Small intestine (tissue), 7 donors: Measurements from ENCODE around the gene JAK1. TPM values are rescaled to one million over a fixed set of nuclear protein-coding genes. Genes with fewer than 3 reads are reported as not detected.

ENCODE experiments used
- DNase-seq, 2 donors: peaks; one replicate each; pipeline versions ENCODE4 v3.0.0 to v3.0.0-alpha.2; 2013
- FAIRE-seq: peaks from 2 replicates; lab custom pipeline; 2012; peaks lifted over from hg19 to GRCh38; lab: Jason Lieb, UNC
- H3K27ac ChIP-seq, 3 donors: one replicate each; pipeline ENCODE4 v1.5.1; 2013; ENCODE audit warnings: low read length in 2 of 3, mild to moderate bottlenecking in 2 of 3, control low read depth in 1 of 3, inconsistent platforms in 1 of 3, low read depth in 1 of 3, moderate library complexity in 1 of 3
- H3K27me3 ChIP-seq, 3 donors: one replicate each; pipeline ENCODE4 v1.6.1; 2013; ENCODE audit warnings: low read length in 3 of 3, inconsistent platforms in 1 of 3; ENCODE audit not compliant: control insufficient read depth in 3 of 3, insufficient read depth in 3 of 3
- H3K36me3 ChIP-seq, 3 donors: one replicate each; pipeline ENCODE4 v1.6.1; 2013; ENCODE audit warnings: low read length in 3 of 3, inconsistent platforms in 1 of 3, low read depth in 1 of 3, mild to moderate bottlenecking in 1 of 3, moderate library complexity in 1 of 3; ENCODE audit not compliant: control insufficient read depth in 3 of 3, insufficient read depth in 2 of 3
- H3K4me1 ChIP-seq, 3 donors: one replicate each; pipeline ENCODE4 v1.6.1; 2013; ENCODE audit warnings: low read length in 2 of 3, inconsistent platforms in 1 of 3, low read depth in 1 of 3, mild to moderate bottlenecking in 1 of 3, moderate library complexity in 1 of 3; ENCODE audit not compliant: control insufficient read depth in 3 of 3, insufficient read depth in 2 of 3
- H3K4me3 ChIP-seq, 3 donors: one replicate each; pipeline ENCODE4 v1.5.1; 2013; ENCODE audit warnings: low read length in 3 of 3, control low read depth in 1 of 3, inconsistent platforms in 1 of 3, low read depth in 1 of 3, mild to moderate bottlenecking in 1 of 3, moderate library complexity in 1 of 3
- H3K9me3 ChIP-seq, 2 donors: one replicate each; pipeline ENCODE4 v1.6.1; 2013; ENCODE audit warnings: low read depth in 1 of 2, low read length in 1 of 2; ENCODE audit not compliant: control insufficient read depth in 2 of 2, insufficient read depth in 1 of 2
- WGBS, 3 donors: extraction: QIAGEN DNeasy Blood & Tissue Kit; methylation state at CpG; one replicate each; pipeline ENCODE4 v1.1.7; 2013; 5-methylcytosine and 5-hydroxymethylcytosine counted together
- polyA plus RNA-seq, 4 donors: library from polyadenylated mRNA; stranded (reverse) in 3 of 4; unstranded in 1 of 4; fragments of 200-250 nt in 3 of 4; fragments of 120-200 nt in 1 of 4; gene quantifications; one replicate each; pipeline versions ENCODE4 v1.2.1 to v1.2.3, GENCODE V29; 2013
- donor health status: healthy with polysubstance abuse.
- donor health status: control.
- donor health status: control.
- donor health status: Bipolar disorder and iron deficiency.
- donor health status: healthy.

Gene JAK1
- polyA plus RNA-seq, 4 donors = 29.4 to 66.5 (median 32.6) TPM

DNA sequence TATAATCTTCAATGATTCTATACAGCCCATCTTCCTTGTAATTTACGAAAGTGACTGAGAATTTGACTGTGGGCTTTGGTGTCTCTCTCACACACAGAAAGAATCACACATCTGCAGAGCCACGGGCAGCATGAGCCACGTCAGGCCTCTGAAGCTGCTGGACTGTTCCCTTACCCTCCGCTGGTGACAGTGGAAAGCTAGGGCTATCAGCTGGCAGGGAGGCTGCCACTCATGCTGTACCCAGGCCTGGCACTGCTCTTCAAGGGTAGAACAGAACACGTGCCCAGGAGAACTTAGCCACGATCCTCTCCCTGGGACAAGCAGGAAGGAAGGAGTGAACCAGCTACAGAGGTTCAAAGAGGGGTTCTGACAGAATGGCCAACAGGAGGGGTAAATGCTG lies 90.7 kb downstream of the JAK1 start:
- no peak for DNase-seq
- Histone ChIP-seq H3K27me3 (no peaks in the 10 kb centered on the region), H3K27ac (no peak overlapping the region), H3K4me1 (no peaks in the 10 kb centered on the region), H3K36me3 (peaks cover 3 to 44% (median 22%) of the 10 kb centered on the region in 3 donors), H3K4me3 (no peak overlapping the region), H3K9me3 (no peaks in the 10 kb centered on the region)
- 81 to 94% (median 86%) methylated on average over 6 of the region's 6 CpGs for WGBS, 3 donors
- no peak for FAIRE-seq

DNA sequence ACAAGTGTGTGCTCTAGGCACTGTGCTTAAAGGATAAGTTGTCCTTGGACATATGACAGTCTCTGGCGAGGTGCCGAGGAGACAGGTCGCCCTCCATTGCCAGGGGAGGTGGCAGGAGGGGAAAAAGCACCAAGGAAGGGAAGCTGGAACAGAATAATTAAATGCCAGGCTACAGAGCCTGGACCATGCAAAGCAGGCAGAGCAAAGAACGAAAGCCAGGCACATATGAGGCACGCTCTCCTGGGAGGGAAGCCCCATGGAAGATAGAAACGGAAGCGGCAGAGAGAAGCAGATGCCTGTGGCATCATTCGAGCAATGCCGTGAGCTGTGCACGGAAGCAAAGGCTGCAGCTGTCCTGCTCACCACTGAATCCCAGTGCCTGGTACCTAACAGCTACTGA lies 91.2 kb downstream of the JAK1 start:
- peaks cover 3 to 46% (median 22%) of the 10 kb centered on the region in 3 donors for H3K36me3 ChIP-seq
- no peak for DNase-seq
- no peaks in the 10 kb centered on the region for H3K27me3 ChIP-seq
- H3K4me3 ChIP-seq = no peak overlapping the region
- 91 to 95% (median 95%) methylated on average over 10 of the region's 10 CpGs for WGBS, 3 donors
- no peaks in the 10 kb centered on the region for H3K9me3 ChIP-seq
- no peak overlapping the region for H3K27ac ChIP-seq
- no peak for FAIRE-seq
- H3K4me1 ChIP-seq = no peaks in the 10 kb centered on the region

DNA sequence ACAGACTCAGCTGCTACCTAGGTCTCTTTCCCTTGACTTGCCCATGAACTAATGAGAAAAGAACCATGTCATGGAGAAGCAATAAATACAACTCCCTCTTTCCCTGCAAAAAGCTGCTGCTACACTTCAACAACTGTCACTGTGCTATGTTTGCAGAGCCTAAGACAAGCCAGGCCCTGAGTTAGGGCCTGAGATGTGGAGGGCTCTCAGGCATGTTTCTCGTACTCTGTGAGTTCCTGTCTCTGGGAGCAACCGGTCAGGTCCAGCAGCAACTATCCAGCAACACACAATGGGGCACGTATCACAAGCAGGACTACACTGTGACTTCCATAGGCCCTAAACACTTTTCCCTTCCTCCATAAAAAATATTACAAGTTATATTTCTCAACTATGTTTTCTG lies 91.7 kb downstream of the JAK1 start:
- H3K36me3 ChIP-seq = peaks cover 3 to 47% (median 22%) of the 10 kb centered on the region in 3 donors
- H3K4me3 ChIP-seq = no peak overlapping the region
- WGBS, 3 donors = 94 to 99% (median 96%) methylated on average over 3 of the region's 3 CpGs
- FAIRE-seq = no peak
- H3K9me3 ChIP-seq = no peaks in the 10 kb centered on the region
- H3K27me3 ChIP-seq = no peaks in the 10 kb centered on the region
- no peak overlapping the region for H3K27ac ChIP-seq
- H3K4me1 ChIP-seq = no peaks in the 10 kb centered on the region
- DNase-seq = no peak

DNA sequence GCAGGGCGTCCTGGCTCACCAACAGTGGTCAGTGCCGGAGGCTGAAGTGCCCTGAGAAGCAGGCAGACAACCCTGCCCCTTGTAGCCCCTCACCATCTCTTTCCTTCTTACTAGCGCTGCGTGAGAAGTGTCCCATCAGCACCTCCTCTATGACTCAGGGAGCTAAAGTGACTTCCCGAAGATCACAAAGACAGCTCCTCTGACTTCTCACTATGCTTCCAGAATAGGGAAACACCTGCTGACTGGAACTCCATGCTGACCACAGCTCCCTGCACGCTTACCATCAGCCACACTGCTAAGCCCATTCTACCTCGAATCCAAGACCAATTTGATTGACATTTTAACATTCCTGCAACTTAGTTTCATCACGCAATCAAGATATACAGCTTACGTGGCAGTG lies 92.8 kb downstream of the JAK1 start:
- Histone ChIP-seq H3K4me3 (no peak overlapping the region), H3K4me1 (no peaks in the 10 kb centered on the region), H3K27ac (no peak overlapping the region), H3K9me3 (no peaks in the 10 kb centered on the region), H3K36me3 (peaks cover 3 to 51% (median 23%) of the 10 kb centered on the region in 3 donors), H3K27me3 (no peaks in the 10 kb centered on the region)
- FAIRE-seq (no peak), DNase-seq (no peak)
- 94 to 95% (median 95%) methylated on average over 9 of the region's 9 CpGs for WGBS, 3 donors

DNA sequence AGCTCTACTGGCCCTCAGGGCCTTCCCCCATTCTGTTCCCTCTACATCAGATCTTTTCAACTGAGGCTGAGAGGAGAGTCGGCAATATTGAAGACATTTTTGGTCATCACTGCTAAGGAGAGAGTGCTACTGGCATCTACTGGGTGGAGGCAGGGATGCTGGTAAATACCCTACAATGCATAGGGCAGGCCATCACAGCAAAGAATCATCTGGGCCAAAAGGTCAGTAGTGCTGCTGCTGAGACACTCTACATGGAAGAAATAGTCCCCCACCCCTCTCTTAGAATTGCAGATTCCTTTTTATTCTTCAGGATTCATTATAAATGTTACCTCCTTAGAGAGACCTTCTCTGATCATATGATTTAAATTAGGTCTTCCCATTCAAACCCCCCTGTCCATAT lies 94.3 kb downstream of the JAK1 start:
- Histone ChIP-seq H3K36me3 (peaks cover 0 to 58% (median 21%) of the 10 kb centered on the region in 3 donors), H3K27ac (no peak overlapping the region), H3K4me3 (no peak overlapping the region), H3K9me3 (no peaks in the 10 kb centered on the region), H3K27me3 (no peaks in the 10 kb centered on the region), H3K4me1 (no peaks in the 10 kb centered on the region)
- 94 to 99% (median 97%) methylated on average over 1 of the region's 1 CpG for WGBS, 3 donors
- FAIRE-seq = no peak
- no peak for DNase-seq

DNA sequence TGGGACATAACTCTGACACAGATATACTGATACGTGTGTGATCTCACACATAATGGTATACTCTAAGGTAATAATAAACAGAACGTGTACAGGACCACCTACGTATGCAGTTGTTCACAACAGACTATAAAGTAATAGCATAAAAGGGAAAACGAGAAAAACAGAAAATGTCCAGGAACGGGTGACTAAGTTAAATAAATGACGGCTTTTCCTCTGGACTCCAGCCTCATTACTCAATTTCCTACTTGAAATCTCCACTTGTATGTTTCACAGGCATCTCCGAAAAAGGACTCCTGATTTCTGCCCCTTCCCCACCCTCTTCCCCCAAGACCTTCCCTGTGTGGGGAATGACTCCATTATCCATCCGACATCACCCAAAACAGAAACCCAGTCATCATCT lies 95.1 kb downstream of the JAK1 start:
- H3K36me3 ChIP-seq = peaks cover 0 to 58% (median 24%) of the 10 kb centered on the region in 3 donors
- FAIRE-seq = no peak
- DNase-seq = no peak
- no peak overlapping the region for H3K27ac ChIP-seq
- H3K27me3 ChIP-seq = no peaks in the 10 kb centered on the region
- WGBS, 3 donors = 95 to 97% (median 96%) methylated on average over 8 of the region's 8 CpGs
- no peaks in the 10 kb centered on the region for H3K4me1 ChIP-seq
- no peak overlapping the region for H3K4me3 ChIP-seq
- H3K9me3 ChIP-seq = no peaks in the 10 kb centered on the region

DNA sequence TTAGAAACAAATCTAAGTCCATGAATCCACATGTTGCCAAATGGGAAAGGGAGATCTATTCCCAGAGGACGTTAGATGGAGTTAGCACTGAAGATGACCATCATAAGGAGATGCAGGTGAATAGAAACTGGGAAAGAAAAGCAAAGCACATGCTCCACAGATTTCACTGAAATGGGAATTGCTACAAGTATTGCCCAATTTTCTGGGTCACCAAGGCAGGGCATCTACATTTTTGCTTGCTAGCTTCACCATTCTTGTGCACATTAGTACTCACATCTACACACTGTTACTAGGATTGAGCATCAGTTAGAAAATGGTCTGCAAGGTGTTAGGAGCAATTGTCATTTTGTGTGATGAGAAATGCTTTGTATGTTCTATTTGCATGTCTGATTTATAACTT lies 99.1 kb downstream of the JAK1 start:
- Histone ChIP-seq H3K4me3 (no peak overlapping the region), H3K4me1 (peaks cover 0 to 3% (median 0%) of the 10 kb centered on the region in 3 donors), H3K9me3 (no peaks in the 10 kb centered on the region), H3K36me3 (peaks cover 0 to 49% (median 14%) of the 10 kb centered on the region in 3 donors), H3K27me3 (no peaks in the 10 kb centered on the region), H3K27ac (no peak overlapping the region)
- DNase-seq (no peak), FAIRE-seq (no peak)
- WGBS, 3 donors = 91 to 92% (median 91%) methylated on average over 1 of the region's 1 CpG

DNA sequence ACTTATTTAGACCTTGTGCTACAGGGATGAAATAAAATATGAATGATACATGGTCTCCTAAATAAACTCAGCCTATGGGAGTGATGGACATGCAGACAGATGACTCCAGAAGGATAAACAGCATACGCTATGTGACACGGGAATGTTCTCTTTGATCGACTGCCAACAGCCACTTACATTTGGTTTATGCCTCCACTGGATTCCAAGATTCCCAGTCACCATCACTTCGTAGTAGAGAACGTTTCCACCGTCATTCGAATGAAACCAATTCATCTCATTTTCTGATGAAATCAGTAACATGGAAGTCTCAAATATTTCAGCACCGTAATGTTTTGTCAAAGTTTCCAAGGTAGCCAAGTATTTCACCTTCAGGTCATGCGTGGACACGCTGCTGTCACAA lies 99.7 kb downstream of the JAK1 start:
- Histone ChIP-seq H3K27ac (no peak overlapping the region), H3K9me3 (no peaks in the 10 kb centered on the region), H3K4me1 (peaks cover 0 to 3% (median 0%) of the 10 kb centered on the region in 3 donors), H3K36me3 (peaks cover 0 to 50% (median 9%) of the 10 kb centered on the region in 3 donors), H3K27me3 (no peaks in the 10 kb centered on the region), H3K4me3 (no peak overlapping the region)
- DNase-seq = no peak
- WGBS, 3 donors = 87 to 96% (median 94%) methylated on average over 10 of the region's 10 CpGs
- FAIRE-seq = no peak

DNA sequence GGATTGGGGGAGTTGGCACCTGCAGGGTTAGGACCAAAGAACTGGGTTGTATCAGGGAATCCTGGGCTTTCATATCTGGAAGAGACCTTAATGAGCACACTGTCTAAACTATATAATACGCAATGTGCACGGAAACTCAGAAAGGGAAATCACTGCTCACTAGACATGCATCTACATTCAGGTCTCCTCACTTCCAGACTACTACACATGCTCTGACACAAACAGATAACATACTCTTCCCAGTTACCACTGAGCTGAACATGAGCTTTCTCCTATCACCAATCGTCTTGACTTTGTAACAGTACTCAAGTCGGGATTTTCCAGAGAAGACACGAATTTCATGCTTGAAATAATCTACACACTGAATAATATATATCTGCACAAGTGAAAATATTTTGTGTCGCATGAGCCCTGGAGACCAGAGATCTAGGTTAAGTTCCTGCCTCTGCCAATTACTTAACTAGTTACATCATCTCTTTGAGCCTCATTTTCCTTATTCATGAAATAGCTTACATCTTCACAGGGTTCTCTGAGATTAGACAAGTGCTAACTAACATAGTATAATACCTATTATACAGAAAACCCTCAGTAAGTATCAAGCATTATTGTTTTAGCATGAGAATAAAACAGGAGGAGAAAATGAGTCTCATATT lies 101.1 kb downstream of the JAK1 start:
- Histone ChIP-seq H3K27ac (no peak overlapping the region), H3K4me3 (no peak overlapping the region), H3K9me3 (no peaks in the 10 kb centered on the region), H3K27me3 (no peaks in the 10 kb centered on the region), H3K36me3 (peaks cover 0 to 55% (median 7%) of the 10 kb centered on the region in 3 donors), H3K4me1 (peaks cover 0 to 3% (median 0%) of the 10 kb centered on the region in 3 donors)
- no peak for FAIRE-seq
- DNase-seq = no peak
- 92 to 96% (median 93%) methylated on average over 6 of the region's 6 CpGs for WGBS, 3 donors
